Ascending aorta (tissue), 2 donors: Measurements from ENCODE around the gene ADPRM. TPM values are rescaled to one million over a fixed set of nuclear protein-coding genes. Genes with fewer than 3 reads are reported as not detected.

Experiments
- DNase-seq, 2 donors: peaks; one replicate each; pipeline ENCODE4 v3.0.0-alpha.2; 2019; ENCODE audit warnings: low spot score in 2 of 2
- H3K27ac ChIP-seq, 2 donors: fragments of 200-600 bp; sonication (generic); one replicate each; pipeline ENCODE4 v1.5.1; 2016 to 2017; ENCODE audit warnings: mild to moderate bottlenecking in 1 of 2
- H3K27me3 ChIP-seq: fragments of 200-600 bp; sonication (generic); one replicate; pipeline ENCODE4 v1.5.1; 2017
- H3K36me3 ChIP-seq, 2 donors: fragments of 200-600 bp; sonication (generic); one replicate each; pipeline ENCODE4 v1.5.1; 2016
- H3K4me1 ChIP-seq, 2 donors: fragments of 200-600 bp; sonication (generic); one replicate each; pipeline ENCODE4 v1.5.1; 2016 to 2017; ENCODE audit warnings: mild to moderate bottlenecking in 1 of 2
- H3K4me3 ChIP-seq, 2 donors: fragments of 200-600 bp; sonication (generic); one replicate each; pipeline ENCODE4 v1.5.1; 2016 to 2017; ENCODE audit warnings: mild to moderate bottlenecking in 1 of 2
- H3K9me3 ChIP-seq, 2 donors: fragments of 200-600 bp; sonication (generic); one replicate each; pipeline ENCODE4 v1.5.1; 2016
- CTCF ChIP-seq, 3 experiments: fragments of 200-600 bp in 2 of 3; fragments of 450-650 bp in 1 of 3; sonication (generic) in 2 of 3; IDR thresholded peaks; one replicate each; pipeline ENCODE4 v1.5.1; 2016 to 2019; ENCODE audit warnings: antibody characterized with exemption in 3 of 3, mild to moderate bottlenecking in 1 of 3, moderate library complexity in 1 of 3
- intact Hi-C: fragments of 100-400 bp; cut with DNase I; formaldehyde crosslinking; loops from one replicate; pipeline ENCODE4 v1.15.1; 2023
- total RNA-seq: library from RNA; depleted of rRNA; stranded (reverse); fragments of >200 nt; gene quantifications from one replicate; pipeline ENCODE4 v1.1.0, GENCODE V29; 2016

Gene ADPRM
- total RNA-seq: not detected

- H3K4me1 ChIP-seq: peaks cover 5 to 18% of the 10 kb centered on the region in 2 donors
- peak in 2 of 3 experiments; percentile 35 to 46 for TF ChIP-seq CTCF (IDR thresholded peaks at IDR 0.05)
- H3K27me3 ChIP-seq: no peaks in the 10 kb centered on the region
- H3K9me3 ChIP-seq: no peaks in the 10 kb centered on the region
- peak within 1 kb of the TSS; percentile 99 to 100 for H3K4me3 ChIP-seq
- peaks cover 19 to 21% of the 10 kb centered on the region in 2 donors for H3K36me3 ChIP-seq
- intact Hi-C loops: loop anchor here (2.0 to 5.0 kb wide), 3 partner anchors 15 to 50 kb away; no protein-coding TSS in a partner anchor
- peak; percentile 79 to 97 for DNase-seq
- peak within 1 kb of the TSS; percentile 94 to 97 for H3K27ac ChIP-seq
Observed at GRCh38 chr17:10697092-10698081, at the start of gene ADPRM, which contains the start of gene SCO1. Gene ADPRM, plus strand, starts transcription at chr17:10697594. Its CDS starts 7,333 bp downstream, at chr17:10704927. Gene SCO1, minus strand, starts transcription at chr17:10697533. Its CDS starts 26 bp downstream, at chr17:10697507.

GRCh38 chr17:10648381-10648780, 49.0 kb upstream of the ADPRM start:
- Histone ChIP-seq H3K27me3 (no peaks in the 10 kb centered on the region), H3K4me3 (no peak overlapping the region), H3K4me1 (no peaks in the 10 kb centered on the region), H3K9me3 (no peaks in the 10 kb centered on the region), H3K27ac (no peak overlapping the region), H3K36me3 (peaks cover 0 to 14% of the 10 kb centered on the region in 2 donors)
- DNase-seq: no peak
- TF ChIP-seq CTCF (IDR thresholded peaks at IDR 0.05): no peak
- intact Hi-C loops: loop anchor here (5.0 kb wide), 1 partner anchor 49 kb away; the partner anchor contains the start of genes ADPRM and SCO1

GRCh38 chr17:10648956-10649355, 48.4 kb upstream of the ADPRM start:
- H3K27ac ChIP-seq: no peak overlapping the region
- no peak for DNase-seq
- intact Hi-C loops: loop anchor here (5.0 kb wide), 1 partner anchor 48 kb away; the partner anchor contains the start of genes ADPRM and SCO1
- H3K27me3 ChIP-seq: no peaks in the 10 kb centered on the region
- peaks cover 0 to 14% of the 10 kb centered on the region in 2 donors for H3K36me3 ChIP-seq
- no peak for TF ChIP-seq CTCF (IDR thresholded peaks at IDR 0.05)
- H3K4me3 ChIP-seq: no peak overlapping the region
- H3K4me1 ChIP-seq: no peaks in the 10 kb centered on the region
- no peaks in the 10 kb centered on the region for H3K9me3 ChIP-seq

GRCh38 chr17:10649602-10650001, 47.8 kb upstream of the ADPRM start:
- no peak for DNase-seq
- TF ChIP-seq CTCF (IDR thresholded peaks at IDR 0.05): no peak
- Histone ChIP-seq H3K36me3 (peaks cover 0 to 13% of the 10 kb centered on the region in 2 donors), H3K27ac (no peak overlapping the region), H3K27me3 (no peaks in the 10 kb centered on the region), H3K4me1 (no peaks in the 10 kb centered on the region), H3K4me3 (no peak overlapping the region), H3K9me3 (no peaks in the 10 kb centered on the region)
- intact Hi-C loops: loop anchor here (5.0 kb wide), 1 partner anchor 48 kb away; the partner anchor contains the start of genes ADPRM and SCO1

GRCh38 chr17:10651927-10652326, 45.5 kb upstream of the ADPRM start:
- no peaks in the 10 kb centered on the region for H3K4me1 ChIP-seq
- no peaks in the 10 kb centered on the region for H3K9me3 ChIP-seq
- no peak overlapping the region for H3K4me3 ChIP-seq
- no peaks in the 10 kb centered on the region for H3K36me3 ChIP-seq
- intact Hi-C loops: no loop called here
- H3K27ac ChIP-seq: no peak overlapping the region
- no peaks in the 10 kb centered on the region for H3K27me3 ChIP-seq
- no peak for DNase-seq
- TF ChIP-seq CTCF (IDR thresholded peaks at IDR 0.05): no peak
